Vagina (tissue), 2 donors: ENCODE results near the gene ARL17B. TPM values are rescaled to one million over a fixed set of nuclear protein-coding genes. Genes with fewer than 3 reads are reported as not detected.
"Not testable (repeated sequence)": the region's sequence is repeated elsewhere in the genome, so short reads cannot be mapped to it uniquely, and the experiment has no call there.

ENCODE experiments used
- DNase-seq, 2 donors: peaks; one replicate each; pipeline ENCODE4 v3.0.0-alpha.2; 2017; ENCODE audit errors: extremely low spot score in 2 of 2
- H3K27ac ChIP-seq: fragments of 200-600 bp; sonication (generic); one replicate; pipeline ENCODE4 v1.5.1; 2019
- H3K27me3 ChIP-seq: fragments of 200-600 bp; sonication (generic); one replicate; pipeline ENCODE4 v1.5.1; 2019
- H3K36me3 ChIP-seq, 2 donors: fragments of 200-600 bp; sonication (generic); one replicate each; pipeline ENCODE4 v1.5.1; 2017 to 2019
- H3K4me1 ChIP-seq: fragments of 200-600 bp; sonication (generic); one replicate; pipeline ENCODE4 v1.5.1; 2019
- H3K4me3 ChIP-seq, 2 donors: fragments of 200-600 bp; sonication (generic); 1 replicate in 1 of 2; 2 replicates in 1 of 2; pipeline ENCODE4 v1.5.1; 2016 to 2019
- H3K9me3 ChIP-seq: fragments of 200-600 bp; sonication (generic); one replicate; pipeline ENCODE4 v1.5.1; 2019
- POLR2A ChIP-seq, 2 donors: fragments of 450-650 bp; IDR thresholded peaks; one replicate each; pipeline ENCODE4 v1.6.1; 2017; ENCODE audit warnings: antibody characterized with exemption in 2 of 2, mild to moderate bottlenecking in 2 of 2, moderate library complexity in 2 of 2
- POLR2AphosphoS5 ChIP-seq, 2 donors: sonication (generic); formaldehyde crosslinking; IDR thresholded peaks; one replicate each; pipeline ENCODE4 v1.9.0; 2017; ENCODE audit warnings: antibody characterized with exemption in 2 of 2, mild to moderate bottlenecking in 2 of 2, low read depth in 1 of 2; ENCODE audit not compliant: insufficient read depth in 1 of 2
- intact Hi-C: fragments of 100-400 bp; cut with DNase I; formaldehyde crosslinking; loops from one replicate; pipeline ENCODE4 v1.15.1; 2023
- total RNA-seq: library from RNA; depleted of rRNA; stranded (reverse); fragments of >200 nt; gene quantifications from one replicate; pipeline ENCODE4 v1.2.3, GENCODE V29; 2016
- TF ChIP-seq, protein P1 (sequence below), 3 experiments: fragments of 450-650 bp in 2 of 3; fragments of 200-600 bp in 1 of 3; sonication (generic) in 1 of 3; IDR thresholded peaks; one replicate each; pipeline ENCODE4 v1.5.1; 2017 to 2019; ENCODE audit warnings: antibody characterized with exemption in 3 of 3, mild to moderate bottlenecking in 2 of 3, moderate library complexity in 2 of 3

The ARL17B gene
- total RNA-seq, 1 donor from 2014 or later: 14.0 TPM

DNA sequence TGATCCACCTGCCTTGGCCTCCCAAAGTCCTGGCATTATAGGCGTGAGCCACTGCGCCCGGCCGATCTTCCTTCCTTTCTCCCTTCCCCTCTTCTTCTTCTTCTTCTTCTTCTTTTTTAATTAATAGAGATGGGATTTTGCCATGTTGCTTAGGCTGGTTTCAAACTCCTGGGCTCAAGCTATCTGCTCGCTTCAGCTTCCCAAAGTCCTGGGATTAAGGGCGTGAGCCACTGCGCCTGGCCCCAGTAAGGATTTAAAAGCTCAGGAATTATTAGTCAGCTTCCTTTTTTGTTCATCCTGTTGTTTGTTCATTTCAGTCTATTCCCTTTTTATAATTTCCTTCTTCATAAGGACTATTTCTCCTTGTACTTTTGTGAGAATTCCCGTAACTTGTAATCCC, 99.3 kb downstream of the ARL17B start:
- Histone ChIP-seq H3K27ac (no peak overlapping the region), H3K36me3 (no peaks in the 10 kb centered on the region), H3K4me3 (no peak overlapping the region), H3K27me3 (no peaks in the 10 kb centered on the region), H3K9me3 (no peaks in the 10 kb centered on the region), H3K4me1 (peaks cover 7% of the 10 kb centered on the region)
- DNase-seq: no peak
- TF ChIP-seq, protein P1, sequence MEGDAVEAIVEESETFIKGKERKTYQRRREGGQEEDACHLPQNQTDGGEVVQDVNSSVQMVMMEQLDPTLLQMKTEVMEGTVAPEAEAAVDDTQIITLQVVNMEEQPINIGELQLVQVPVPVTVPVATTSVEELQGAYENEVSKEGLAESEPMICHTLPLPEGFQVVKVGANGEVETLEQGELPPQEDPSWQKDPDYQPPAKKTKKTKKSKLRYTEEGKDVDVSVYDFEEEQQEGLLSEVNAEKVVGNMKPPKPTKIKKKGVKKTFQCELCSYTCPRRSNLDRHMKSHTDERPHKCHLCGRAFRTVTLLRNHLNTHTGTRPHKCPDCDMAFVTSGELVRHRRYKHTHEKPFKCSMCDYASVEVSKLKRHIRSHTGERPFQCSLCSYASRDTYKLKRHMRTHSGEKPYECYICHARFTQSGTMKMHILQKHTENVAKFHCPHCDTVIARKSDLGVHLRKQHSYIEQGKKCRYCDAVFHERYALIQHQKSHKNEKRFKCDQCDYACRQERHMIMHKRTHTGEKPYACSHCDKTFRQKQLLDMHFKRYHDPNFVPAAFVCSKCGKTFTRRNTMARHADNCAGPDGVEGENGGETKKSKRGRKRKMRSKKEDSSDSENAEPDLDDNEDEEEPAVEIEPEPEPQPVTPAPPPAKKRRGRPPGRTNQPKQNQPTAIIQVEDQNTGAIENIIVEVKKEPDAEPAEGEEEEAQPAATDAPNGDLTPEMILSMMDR (IDR thresholded peaks at IDR 0.05): no peak
- no peak for TF ChIP-seq POLR2A (IDR thresholded peaks at IDR 0.05)
- TF ChIP-seq POLR2AphosphoS5 (IDR thresholded peaks at IDR 0.05; ENCODE audit: insufficient read depth in 1 of 2, low read depth in 1 of 2): no peak
- intact Hi-C loops: no loop called here

DNA sequence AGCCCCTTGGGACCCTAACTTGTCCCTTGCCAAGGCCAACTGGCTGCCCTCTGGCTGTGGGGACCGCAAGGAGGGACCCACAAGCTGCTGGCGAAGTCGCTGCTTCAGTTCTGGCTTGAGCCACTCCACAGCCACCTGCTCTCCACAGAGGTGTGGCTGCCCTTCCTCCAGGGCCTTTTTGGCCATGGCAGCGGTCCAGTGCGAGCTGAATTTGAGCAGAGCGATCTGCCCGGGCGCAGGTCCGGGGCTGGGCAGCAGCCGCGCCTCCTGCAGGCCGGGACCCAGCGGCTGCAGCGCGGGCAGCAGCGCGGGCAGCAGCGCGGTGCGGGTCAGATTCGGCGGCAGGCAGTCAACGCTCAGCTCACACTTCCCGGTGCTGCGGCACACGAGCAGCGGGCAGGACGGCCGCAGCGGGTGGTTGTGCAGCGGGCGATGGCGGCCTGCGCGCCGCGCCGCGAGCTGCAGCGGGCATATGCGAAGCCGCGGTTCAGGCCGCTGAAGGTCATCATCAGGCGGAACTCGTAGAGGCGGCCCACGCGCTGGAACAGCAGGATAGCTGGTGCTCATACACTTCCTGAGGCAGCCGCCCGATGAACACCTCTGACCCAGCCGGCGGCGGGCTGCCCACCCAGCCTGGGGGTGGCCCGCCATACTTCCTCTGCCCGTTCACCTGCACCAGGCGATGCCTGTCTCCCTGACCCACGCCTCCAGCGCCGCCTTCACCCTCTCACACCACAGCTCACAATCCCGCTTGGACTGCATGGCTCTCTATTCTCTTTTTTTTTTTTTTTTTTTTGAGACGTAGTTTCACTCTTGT, 101.5 kb downstream of the ARL17B start:
- H3K27me3 ChIP-seq, H3K27ac ChIP-seq, DNase-seq, H3K9me3 ChIP-seq, H3K36me3 ChIP-seq, H3K4me1 ChIP-seq, intact Hi-C loops: not testable (repeated sequence)
- H3K4me3 ChIP-seq: peak overlapping the region; percentile 35 to 42

DNA sequence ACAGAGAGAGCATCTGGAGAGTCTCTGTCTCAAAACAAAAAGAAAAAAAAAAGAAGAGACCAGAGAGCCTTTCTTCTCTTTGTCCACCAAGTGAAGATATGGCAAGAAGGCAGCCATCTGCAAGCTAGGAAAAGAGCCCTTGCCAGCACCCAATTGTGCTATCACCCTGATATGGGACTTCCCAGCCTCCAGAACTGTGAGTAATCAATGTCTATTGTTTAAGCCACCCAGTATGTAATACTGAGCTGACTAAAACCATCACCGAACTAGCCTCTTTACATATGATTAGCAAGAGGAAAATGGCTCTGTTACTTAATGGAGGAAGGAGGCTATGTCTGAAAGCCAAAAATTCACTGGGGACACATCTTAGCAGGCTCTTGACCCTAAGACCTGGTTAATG, 105.2 kb downstream of the ARL17B start:
- intact Hi-C loops, DNase-seq, H3K4me3 ChIP-seq, H3K27me3 ChIP-seq, H3K9me3 ChIP-seq, H3K4me1 ChIP-seq, H3K36me3 ChIP-seq, H3K27ac ChIP-seq: not testable (repeated sequence)

DNA sequence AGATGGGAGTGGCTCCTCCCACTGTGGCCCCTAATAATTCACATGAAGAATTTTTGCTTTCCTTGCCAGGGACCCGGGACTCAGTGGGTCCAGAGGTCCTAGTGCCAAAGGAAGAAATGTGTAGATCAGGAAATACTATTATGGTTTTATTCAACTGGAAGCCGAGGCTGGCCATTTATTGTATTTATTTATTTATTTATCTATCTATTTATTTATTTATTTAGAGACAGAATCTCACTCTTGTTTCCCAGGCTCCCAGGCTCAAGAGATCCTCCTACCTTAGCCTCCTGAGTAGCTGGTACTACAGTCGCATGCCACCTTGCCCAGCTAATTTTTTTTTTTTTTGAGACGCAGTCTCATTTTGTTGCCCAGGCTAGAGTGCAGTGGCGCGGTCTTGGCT, 107.4 kb downstream of the ARL17B start:
- intact Hi-C loops, H3K4me1 ChIP-seq, H3K27me3 ChIP-seq, H3K36me3 ChIP-seq, H3K27ac ChIP-seq, H3K9me3 ChIP-seq, H3K4me3 ChIP-seq, DNase-seq: not testable (repeated sequence)

DNA sequence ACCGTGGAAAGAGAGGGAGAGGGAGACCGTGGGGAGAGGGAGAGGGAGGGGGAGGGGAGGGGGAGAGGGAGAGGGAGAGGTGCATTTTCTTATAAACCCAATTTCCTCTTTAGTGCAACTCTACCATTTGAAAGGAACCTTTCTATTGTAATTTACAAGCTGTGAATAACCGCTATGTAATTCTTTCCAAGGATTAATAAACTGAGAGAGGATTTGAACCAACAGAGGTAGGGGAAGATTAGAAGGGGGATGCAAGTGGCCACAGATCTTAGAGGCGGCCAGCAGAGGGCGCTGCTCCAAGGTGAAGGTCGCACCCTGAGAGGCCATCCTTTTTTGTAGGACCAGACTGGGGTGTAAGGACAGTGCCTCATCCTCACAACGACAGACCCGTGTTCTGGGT, 107.8 kb downstream of the ARL17B start:
- DNase-seq: not testable (repeated sequence)

DNA sequence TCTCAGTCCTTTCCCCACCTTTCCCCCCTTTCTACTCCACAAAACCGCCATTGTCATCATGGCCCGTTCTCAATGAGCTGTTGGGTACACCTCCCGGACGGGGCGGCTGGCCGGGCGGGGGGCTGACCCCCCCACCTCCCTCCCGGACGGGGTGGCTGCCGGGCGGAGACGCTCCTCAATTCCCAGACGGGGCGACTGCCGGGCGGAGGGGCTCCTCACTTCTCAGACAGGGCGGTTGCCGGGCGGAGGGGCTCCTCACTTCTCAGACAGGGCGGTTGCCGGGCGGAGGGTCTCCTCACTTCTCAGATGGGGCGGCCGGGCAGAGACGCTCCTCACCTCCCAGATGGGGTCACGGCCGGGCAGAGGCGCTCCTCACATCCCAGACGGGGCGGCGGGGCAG, 108.8 kb downstream of the ARL17B start:
- H3K36me3 ChIP-seq, H3K4me3 ChIP-seq, H3K27me3 ChIP-seq, H3K27ac ChIP-seq, DNase-seq, H3K9me3 ChIP-seq, H3K4me1 ChIP-seq, intact Hi-C loops: not testable (repeated sequence)

More for the DNA sequence above, 107.8 kb downstream of the ARL17B start:
- H3K27ac ChIP-seq, H3K4me3 ChIP-seq, H3K4me1 ChIP-seq, H3K27me3 ChIP-seq, H3K9me3 ChIP-seq, H3K36me3 ChIP-seq, intact Hi-C loops: not testable (repeated sequence)
- TF ChIP-seq, protein P1 (IDR thresholded peaks at IDR 0.05): peak in 2 of 3 experiments; percentile 14 to 27

DNA sequence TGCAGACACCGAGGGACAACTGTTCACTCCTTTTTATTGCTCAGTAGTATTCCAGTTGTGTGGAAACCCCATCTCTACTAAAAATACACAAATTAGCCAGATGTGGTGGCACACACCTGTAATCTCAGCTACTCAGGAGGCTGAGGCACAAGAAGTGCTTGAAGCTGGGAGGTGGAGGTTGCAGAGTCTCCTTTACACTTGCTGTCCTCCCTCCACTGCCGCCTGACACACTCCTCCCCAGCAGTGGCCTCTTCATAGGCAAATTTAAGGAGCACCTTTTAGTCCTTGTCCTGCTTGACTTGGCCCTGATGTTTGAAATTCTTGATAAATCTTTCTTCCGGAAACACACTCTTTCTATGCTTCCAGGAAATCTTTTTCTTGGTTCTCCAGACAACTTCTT, 112.4 kb downstream of the ARL17B start:
- H3K36me3 ChIP-seq, H3K4me1 ChIP-seq, H3K27me3 ChIP-seq, H3K9me3 ChIP-seq, intact Hi-C loops, H3K4me3 ChIP-seq, DNase-seq, H3K27ac ChIP-seq: not testable (repeated sequence)

DNA sequence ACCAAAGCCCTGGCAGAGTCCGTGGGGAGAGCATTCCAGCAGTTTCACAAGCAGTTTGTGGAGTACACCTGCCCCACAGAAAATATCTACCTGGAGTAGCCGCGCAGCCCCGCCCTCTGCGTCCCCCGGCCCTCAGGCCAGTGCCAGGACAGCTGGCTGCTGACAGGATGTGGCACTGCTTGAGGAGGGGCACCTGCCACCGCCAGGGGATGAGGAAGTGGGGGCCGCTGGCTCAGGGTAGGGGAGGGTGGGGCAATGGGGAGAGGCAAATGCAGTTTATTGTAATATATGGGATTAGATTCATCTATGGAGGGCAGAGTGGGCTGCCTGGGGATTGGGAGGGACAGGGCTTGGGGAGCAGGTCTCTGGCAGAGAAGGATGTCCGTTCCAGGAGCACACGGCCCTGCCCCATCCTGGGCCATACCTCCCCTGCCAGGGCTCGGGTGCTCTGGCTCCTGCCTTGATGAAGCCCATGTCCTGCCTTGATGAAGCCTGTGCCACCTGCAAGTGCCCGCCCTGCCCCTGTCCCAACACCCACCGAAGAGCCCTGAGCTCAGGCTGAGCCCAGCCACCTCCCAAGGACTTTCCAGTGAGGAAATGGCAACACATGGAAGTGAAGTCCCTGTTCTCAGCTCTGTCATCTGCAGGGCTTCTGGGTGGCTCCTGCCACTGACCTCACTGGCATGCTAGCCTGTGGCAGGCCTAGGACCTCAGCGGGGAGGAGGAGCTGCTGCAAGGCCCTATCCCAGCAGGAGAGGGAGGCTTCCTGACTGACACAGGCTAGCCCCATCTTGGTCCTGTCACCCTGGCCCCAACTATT, 116.4 kb downstream of the ARL17B start:
- H3K27me3 ChIP-seq, H3K4me1 ChIP-seq, H3K27ac ChIP-seq, H3K36me3 ChIP-seq, H3K4me3 ChIP-seq, DNase-seq, H3K9me3 ChIP-seq, intact Hi-C loops: not testable (repeated sequence)

DNA sequence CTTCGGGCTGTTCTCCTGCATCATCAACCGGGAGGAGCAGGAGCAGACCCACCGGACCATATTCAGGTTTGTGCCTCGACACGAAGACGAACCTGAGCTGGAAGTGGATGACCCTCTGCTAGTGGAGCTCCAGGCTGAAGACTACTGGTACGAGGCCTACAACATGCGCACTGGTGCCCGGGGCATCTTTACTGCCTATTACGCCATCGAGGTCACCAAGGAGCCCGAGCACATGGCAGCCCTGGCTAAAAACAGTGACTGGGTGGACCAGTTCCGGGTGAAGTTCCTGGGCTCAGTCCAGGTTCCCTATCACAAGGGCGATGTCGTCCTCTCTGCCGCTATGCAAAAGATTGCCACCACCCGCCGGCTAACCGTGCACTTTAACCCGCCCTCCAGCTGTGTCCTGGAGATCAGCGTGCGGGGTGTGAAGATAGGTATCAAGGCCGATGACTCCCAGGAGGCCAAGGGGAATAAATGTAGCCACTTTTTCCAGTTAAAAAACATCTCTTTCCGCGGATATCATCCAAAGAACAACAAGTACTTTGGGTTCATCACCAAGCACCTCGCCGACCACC, 117.1 kb downstream of the ARL17B start:
- not testable (repeated sequence) for H3K4me1 ChIP-seq

DNA sequence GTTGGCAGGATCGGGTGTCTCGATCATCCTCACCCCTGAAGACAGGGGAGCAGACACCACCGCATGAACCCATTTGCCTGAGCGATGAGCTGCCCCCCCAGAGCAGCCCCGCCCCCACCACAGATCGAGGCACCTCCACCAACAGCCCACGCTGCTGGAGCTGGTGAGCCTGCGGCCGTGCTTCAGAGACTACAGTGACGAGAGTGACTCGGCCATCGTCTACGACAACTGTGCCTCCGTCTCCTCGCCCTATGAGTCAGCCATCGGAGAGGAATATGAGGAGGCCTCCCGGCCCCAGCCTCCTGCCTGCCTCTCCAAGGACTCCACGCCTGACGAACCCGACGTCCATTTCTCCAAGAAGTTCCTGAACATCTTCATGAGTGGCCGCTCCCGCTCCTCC, 117.6 kb downstream of the ARL17B start:
- not testable (repeated sequence) for DNase-seq

More for the DNA sequence above, 117.1 kb downstream of the ARL17B start:
- H3K36me3 ChIP-seq, intact Hi-C loops, H3K27me3 ChIP-seq, DNase-seq, H3K9me3 ChIP-seq, H3K4me3 ChIP-seq, H3K27ac ChIP-seq: not testable (repeated sequence)

DNA sequence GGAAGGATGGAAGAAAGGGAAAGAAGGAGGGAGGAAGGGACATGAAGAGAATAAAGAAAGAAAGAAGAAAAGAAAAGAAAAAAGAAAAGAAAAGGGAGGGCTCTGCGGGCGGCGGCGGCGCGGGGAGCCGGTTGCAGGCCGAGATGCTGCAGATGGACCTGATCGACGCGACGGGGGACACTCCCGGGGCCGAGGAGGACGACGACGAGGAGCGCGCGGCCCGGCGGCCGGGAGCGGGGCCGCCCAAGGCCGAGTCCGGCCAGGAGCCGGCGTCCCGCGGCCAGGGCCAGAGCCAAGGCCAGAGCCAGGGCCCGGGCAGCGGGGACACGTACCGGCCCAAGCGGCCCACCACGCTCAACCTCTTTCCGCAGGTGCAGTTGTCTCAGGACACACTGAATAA, 118.1 kb downstream of the ARL17B start:
- intact Hi-C loops, H3K27me3 ChIP-seq, H3K4me3 ChIP-seq, H3K36me3 ChIP-seq, H3K4me1 ChIP-seq, H3K9me3 ChIP-seq, H3K27ac ChIP-seq, DNase-seq: not testable (repeated sequence)

More for the DNA sequence above, 117.6 kb downstream of the ARL17B start:
- H3K27me3 ChIP-seq, intact Hi-C loops, H3K9me3 ChIP-seq, H3K36me3 ChIP-seq, H3K4me3 ChIP-seq, H3K27ac ChIP-seq, H3K4me1 ChIP-seq: not testable (repeated sequence)
